CD14-positive monocyte (primary cell): Measurements from ENCODE around the gene RPS21. TPM values are rescaled to one million over a fixed set of nuclear protein-coding genes. Genes with fewer than 3 reads are reported as not detected.

ENCODE experiments used
- DNase-seq, 3 donors: peaks; one replicate each; pipeline ENCODE4 v3.0.0-alpha.2; 2011 to 2022
- H2AFZ ChIP-seq: 2 replicates; pipeline ENCODE4 v1.6.0; 2012; ENCODE audit warnings: mild to moderate bottlenecking, low read depth, low read length, inconsistent platforms; ENCODE audit not compliant: insufficient read depth, poor library complexity, severe bottlenecking
- H3K27ac ChIP-seq, 2 donors: 1 replicate in 1 of 2; 2 replicates in 1 of 2; pipeline ENCODE4 v1.5.1; 2012 to 2013; ENCODE audit warnings: low read length in 2 of 2, control low read depth in 1 of 2, inconsistent platforms in 1 of 2, low read depth in 1 of 2, mild to moderate bottlenecking in 1 of 2
- H3K27me3 ChIP-seq, 2 donors: one replicate each; pipeline versions ENCODE4 v1.6.0 to v1.6.1; 2011 to 2013; ENCODE audit warnings: low read length in 2 of 2; ENCODE audit not compliant: control insufficient read depth in 2 of 2, insufficient read depth in 2 of 2
- H3K36me3 ChIP-seq, 2 donors: replicated peaks in 1 of 2; 1 replicate in 1 of 2; 2 replicates in 1 of 2; pipeline versions ENCODE4 v1.5.1 to v1.6.1; 2012 to 2013; ENCODE audit warnings: low read length in 2 of 2, control low read depth in 1 of 2, inconsistent platforms in 1 of 2, mild to moderate bottlenecking in 1 of 2; ENCODE audit not compliant: insufficient read depth in 2 of 2, control insufficient read depth in 1 of 2
- H3K4me1 ChIP-seq, 2 donors: 1 replicate in 1 of 2; 2 replicates in 1 of 2; pipeline versions ENCODE4 v1.5.1 to v1.6.1; 2012 to 2013; ENCODE audit warnings: low read length in 2 of 2, control low read depth in 1 of 2, inconsistent platforms in 1 of 2, mild to moderate bottlenecking in 1 of 2, moderate library complexity in 1 of 2; ENCODE audit not compliant: insufficient read depth in 2 of 2, control insufficient read depth in 1 of 2
- H3K4me2 ChIP-seq: replicated peaks from 2 replicates; pipeline ENCODE3; 2012; ENCODE audit warnings: low read length, moderate library complexity, mild to moderate bottlenecking; ENCODE audit not compliant: poor library complexity, severe bottlenecking; ENCODE audit errors: extremely low read depth
- H3K4me3 ChIP-seq, 3 experiments: fragments of 200-600 bp in 1 of 3; sonication (generic) in 1 of 3; replicated peaks in 1 of 3; 1 replicate in 2 of 3; 2 replicates in 1 of 3; pipeline ENCODE4 v1.5.1; 2011 to 2013; ENCODE audit warnings: low read length in 3 of 3, mild to moderate bottlenecking in 3 of 3, control low read depth in 2 of 3, low read depth in 2 of 3, inconsistent platforms in 1 of 3, moderate library complexity in 1 of 3
- H3K79me2 ChIP-seq: 2 replicates; pipeline ENCODE4 v1.6.0; 2012; ENCODE audit warnings: mild to moderate bottlenecking, control low read depth, inconsistent platforms, low read length, moderate library complexity; ENCODE audit not compliant: insufficient read depth
- H3K9ac ChIP-seq: 2 replicates; pipeline ENCODE4 v1.6.0; 2017; ENCODE audit warnings: low read length, mild to moderate bottlenecking; ENCODE audit not compliant: insufficient read depth, poor library complexity, severe bottlenecking
- H3K9me3 ChIP-seq, 2 donors: replicated peaks in 1 of 2; 1 replicate in 1 of 2; 2 replicates in 1 of 2; pipeline versions ENCODE4 v1.5.1 to v1.6.1; 2012 to 2013; ENCODE audit warnings: low read length in 2 of 2, control low read depth in 1 of 2; ENCODE audit not compliant: control insufficient read depth in 1 of 2, insufficient read depth in 1 of 2
- H4K20me1 ChIP-seq: 2 replicates; pipeline ENCODE4 v1.6.0; 2012; ENCODE audit warnings: mild to moderate bottlenecking, low read length, control low read depth, moderate library complexity; ENCODE audit not compliant: insufficient read depth
- H3K27ac Mint-ChIP-seq, 7 donors: one replicate each; pipeline ENCODE4 v1.8.0; 2020; ENCODE audit warnings: mild to moderate bottlenecking in 7 of 7, mixed read lengths in 7 of 7, moderate library complexity in 6 of 7, inconsistent platforms in 2 of 7
- H3K27me3 Mint-ChIP-seq, 3 donors: one replicate each; pipeline ENCODE4 v1.8.0; 2021 to 2022; ENCODE audit warnings: low read depth in 3 of 3, mild to moderate bottlenecking in 3 of 3, mixed read lengths in 3 of 3, moderate library complexity in 3 of 3, inconsistent platforms in 1 of 3
- H3K36me3 Mint-ChIP-seq, 2 donors: one replicate each; pipeline ENCODE4 v1.8.0; 2020; ENCODE audit warnings: mixed read lengths in 2 of 2, inconsistent platforms in 1 of 2, mild to moderate bottlenecking in 1 of 2
- H3K4me1 Mint-ChIP-seq: one replicate; pipeline ENCODE4 v1.8.0; 2020; ENCODE audit warnings: mild to moderate bottlenecking, mixed read lengths
- H3K4me3 Mint-ChIP-seq, 2 donors: one replicate each; pipeline ENCODE4 v1.8.0; 2020; ENCODE audit warnings: mild to moderate bottlenecking in 2 of 2, mixed read lengths in 2 of 2, moderate library complexity in 1 of 2
- H3K9me3 Mint-ChIP-seq, 7 donors: one replicate each; pipeline ENCODE4 v1.8.0; 2020 to 2022; ENCODE audit warnings: mixed read lengths in 7 of 7, mild to moderate bottlenecking in 6 of 7, moderate library complexity in 6 of 7, inconsistent platforms in 2 of 7
- CTCF ChIP-seq: fragments of 200-600 bp; IDR thresholded peaks from one replicate; pipeline ENCODE4 v1.8.0; 2022; ENCODE audit warnings: antibody characterized with exemption, mild to moderate bottlenecking
- WGBS: methylation state at CpG from one replicate; pipeline ENCODE4 v1.1.5; 2013; ENCODE audit warnings: missing lambda C conversion rate; ENCODE audit not compliant: insufficient coverage; 5-methylcytosine and 5-hydroxymethylcytosine counted together
- intact Hi-C, 2 donors: fragments of 100-400 bp; cut with micrococcal nuclease; formaldehyde crosslinking; loops; one replicate each; pipeline versions ENCODE4 v1.15.0 to v1.15.1; 2023
- polyA plus RNA-seq, 3 donors: library from polyadenylated mRNA; depleted of rRNA in 1 of 3; unstranded in 2 of 3; stranded (reverse) in 1 of 3; fragments of 300-500 nt in 2 of 3; fragments of >200 nt in 1 of 3; fragmentation: Illumina TruSeq in 2 of 3; gene quantifications; 1 replicate in 2 of 3; 2 replicates in 1 of 3; pipeline ENCODE4 v1.2.3, GENCODE V29; 2012 to 2021

RPS21 gene
- polyA plus RNA-seq, 3 donors: 799 to 6,263 (median 968) TPM

GRCh38 chr20:62426699-62427131, 39.8 kb downstream of the RPS21 start:
- H3K36me3 Mint-ChIP-seq: no peaks in the 10 kb centered on the region
- Histone ChIP-seq H3K79me2 (no peaks in the 10 kb centered on the region), H3K4me2 (no peak overlapping the region), H3K27me3 (no peaks in the 10 kb centered on the region), H4K20me1 (no peaks in the 10 kb centered on the region), H3K4me3 (no peak overlapping the region), H3K4me1 (no peaks in the 10 kb centered on the region), H3K27ac (no peak overlapping the region), H2AFZ (no peak overlapping the region), H3K9ac (no peak overlapping the region), H3K36me3 (no peaks in the 10 kb centered on the region), H3K9me3 (no peaks in the 10 kb centered on the region)
- H3K27ac Mint-ChIP-seq: no peak overlapping the region
- WGBS: 80% methylated on average over 21 of the region's 22 CpGs
- no peaks in the 10 kb centered on the region for H3K4me1 Mint-ChIP-seq
- H3K27me3 Mint-ChIP-seq: peaks cover 4 to 14% (median 7%) of the 10 kb centered on the region in 3 donors
- TF ChIP-seq CTCF: no peak
- intact Hi-C loops: no loop called here
- no peak for DNase-seq
- peaks cover 0 to 1% (median 0%) of the 10 kb centered on the region in 7 donors for H3K9me3 Mint-ChIP-seq
- H3K4me3 Mint-ChIP-seq: no peak overlapping the region

GRCh38 chr20:62427172-62428001, 40.5 kb downstream of the RPS21 start, which contains the start of gene RBBP8NL:
Gene RBBP8NL (minus strand): TSS chr20:62427539. CDS start chr20:62419647, 7,892 bp downstream.
- no peak within 1 kb of the TSS for H3K4me2 ChIP-seq
- no peaks in the 10 kb centered on the region for H3K79me2 ChIP-seq
- intact Hi-C loops: no loop called here
- H3K4me1 Mint-ChIP-seq: no peaks in the 10 kb centered on the region
- H3K9ac ChIP-seq: no peak within 1 kb of the TSS
- no peaks in the 10 kb centered on the region for H3K4me1 ChIP-seq
- H3K4me3 Mint-ChIP-seq: no peak within 1 kb of the TSS
- no peak for TF ChIP-seq CTCF
- no peaks in the 10 kb centered on the region for H3K36me3 Mint-ChIP-seq
- no peak within 1 kb of the TSS for H3K4me3 ChIP-seq
- no peaks in the 10 kb centered on the region for H3K36me3 ChIP-seq
- H3K27me3 ChIP-seq: no peaks in the 10 kb centered on the region
- H2AFZ ChIP-seq: no peak within 1 kb of the TSS
- WGBS: 86% methylated on average over 24 of the region's 28 CpGs
- H4K20me1 ChIP-seq: no peaks in the 10 kb centered on the region
- peaks cover 4 to 19% (median 7%) of the 10 kb centered on the region in 3 donors for H3K27me3 Mint-ChIP-seq
- H3K9me3 ChIP-seq: no peaks in the 10 kb centered on the region
- H3K27ac Mint-ChIP-seq: no peak within 1 kb of the TSS
- H3K27ac ChIP-seq: no peak within 1 kb of the TSS
- no peak for DNase-seq
- H3K9me3 Mint-ChIP-seq: peaks cover 0 to 1% (median 0%) of the 10 kb centered on the region in 7 donors
